HG02970 (cell line): ENCODE results near the gene CLIP3.
"Not testable (repeated sequence)": the region's sequence is repeated elsewhere in the genome, so short reads cannot be mapped to it uniquely, and the experiment has no call there.

Experiments
- ATAC-seq: cut with Tn5 transposase; IDR thresholded peaks from one replicate; pipeline ENCODE4 v1.9.1; 2021; ENCODE audit warnings: mild to moderate bottlenecking, moderate library complexity, moderate number of reproducible peaks; ENCODE audit not compliant: unreplicated experiment, low FRiP score

Gene CLIP3

DNA sequence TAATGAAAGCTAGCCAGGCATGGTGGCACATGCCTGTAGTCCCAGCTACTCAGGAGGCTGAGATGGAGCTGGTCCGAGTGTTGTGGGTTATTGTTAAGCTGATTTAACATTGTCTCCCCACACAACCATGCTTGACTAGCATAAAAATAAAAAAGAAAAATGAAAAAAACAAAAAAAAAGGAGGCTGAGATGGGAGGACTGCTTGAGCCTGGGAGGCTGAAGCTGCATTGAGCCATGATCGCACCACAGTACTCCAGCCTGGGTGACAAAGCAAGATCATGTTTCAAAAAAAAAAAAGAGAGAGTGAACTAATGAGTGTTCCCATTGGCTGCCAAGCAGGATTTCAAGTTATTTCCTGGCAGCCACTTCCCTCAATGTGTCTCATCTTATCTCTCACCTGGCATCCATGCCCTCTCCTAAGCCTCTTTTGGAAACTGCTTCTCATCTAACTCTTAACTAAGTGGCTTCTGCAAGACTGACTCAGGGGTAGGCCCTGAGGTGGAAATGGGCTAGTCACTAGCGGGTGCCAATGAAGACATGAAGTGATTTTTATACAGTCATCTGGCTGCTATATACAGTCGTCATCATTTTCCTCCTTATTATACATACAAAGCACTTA is 16.5 kb upstream of the CLIP3 start:
- ATAC-seq = no peak

- ATAC-seq = no peak
These were observed 15.2 kb upstream of the CLIP3 start for GRCh38 chr19:36047835-36048234.

GRCh38 chr19:36046443-36047050 is 13.9 kb upstream of the CLIP3 start:
- ATAC-seq = no peak

GRCh38 chr19:36043952-36044351 is 11.3 kb upstream of the CLIP3 start:
- no peak for ATAC-seq

GRCh38 chr19:36041831-36042230 is 9.2 kb upstream of the CLIP3 start:
- no peak for ATAC-seq

DNA sequence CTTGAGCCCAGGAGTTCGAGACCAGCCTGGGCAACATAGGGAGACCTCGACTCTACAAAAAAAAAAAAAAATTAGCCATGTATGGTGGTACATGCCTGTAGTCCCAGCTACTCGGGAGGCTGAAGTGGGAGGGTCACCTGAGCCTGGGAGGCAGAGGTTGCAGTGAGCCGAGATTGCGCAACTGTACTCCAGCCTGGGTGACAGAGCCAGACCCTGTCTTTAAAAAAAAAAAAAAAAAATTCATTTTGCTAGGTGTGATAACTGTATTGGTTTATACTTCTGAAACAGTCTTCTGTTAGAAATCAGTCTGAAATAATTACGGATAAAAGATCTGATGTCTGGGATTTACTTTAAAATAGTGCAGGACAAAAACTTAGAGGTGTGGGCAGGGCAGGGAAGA is 8.4 kb upstream of the CLIP3 start:
- not testable (repeated sequence) for ATAC-seq

GRCh38 chr19:36040495-36040894 is 7.8 kb upstream of the CLIP3 start:
- no peak for ATAC-seq

DNA sequence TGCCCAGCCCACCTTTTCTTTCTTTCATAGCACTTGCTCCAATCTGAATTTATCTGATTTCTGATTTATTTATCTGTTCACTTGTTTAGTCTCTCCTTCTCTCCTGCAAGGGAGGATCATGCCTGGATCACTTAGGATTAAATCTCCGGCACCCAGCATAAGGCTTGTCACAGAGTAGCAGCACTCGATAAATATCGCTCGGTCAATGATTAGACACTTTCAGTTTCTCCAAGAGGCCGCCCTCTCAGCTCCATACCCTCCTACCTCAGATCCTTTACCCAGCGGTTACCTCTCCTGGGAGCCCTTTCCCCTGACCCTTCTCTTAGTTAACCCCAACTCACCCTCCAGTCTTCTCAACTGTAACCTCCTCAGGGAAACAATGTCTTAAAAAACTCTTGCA is 1.4 kb downstream of the CLIP3 start:
- no peak for ATAC-seq

- ATAC-seq = no peak
These were observed 2.2 kb downstream of the CLIP3 start for GRCh38 chr19:36030264-36031148.

GRCh38 chr19:36028313-36029041 is 4.2 kb downstream of the CLIP3 start:
- ATAC-seq = no peak

DNA sequence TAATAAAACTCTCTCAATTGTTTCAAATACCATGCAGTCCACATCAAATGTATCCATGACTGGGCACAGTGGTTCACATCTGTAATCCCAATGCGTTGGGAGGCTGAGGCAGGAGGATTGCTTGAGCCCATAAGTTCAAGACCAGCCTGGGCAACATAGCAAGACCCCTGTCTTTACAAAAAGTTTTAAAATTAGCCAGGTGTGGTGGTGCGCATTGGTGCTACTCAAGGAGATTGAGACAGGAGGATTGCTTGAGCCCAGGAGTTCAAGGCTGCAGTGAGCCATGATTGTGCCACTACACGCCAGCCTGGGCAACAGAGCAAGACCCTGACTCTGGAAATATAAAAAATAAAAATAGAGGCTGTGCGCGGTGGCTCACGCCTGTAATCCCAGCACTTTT is 5.0 kb downstream of the CLIP3 start:
- no peak for ATAC-seq

GRCh38 chr19:36026091-36026876 is 6.4 kb downstream of the CLIP3 start:
- ATAC-seq = no peak

DNA sequence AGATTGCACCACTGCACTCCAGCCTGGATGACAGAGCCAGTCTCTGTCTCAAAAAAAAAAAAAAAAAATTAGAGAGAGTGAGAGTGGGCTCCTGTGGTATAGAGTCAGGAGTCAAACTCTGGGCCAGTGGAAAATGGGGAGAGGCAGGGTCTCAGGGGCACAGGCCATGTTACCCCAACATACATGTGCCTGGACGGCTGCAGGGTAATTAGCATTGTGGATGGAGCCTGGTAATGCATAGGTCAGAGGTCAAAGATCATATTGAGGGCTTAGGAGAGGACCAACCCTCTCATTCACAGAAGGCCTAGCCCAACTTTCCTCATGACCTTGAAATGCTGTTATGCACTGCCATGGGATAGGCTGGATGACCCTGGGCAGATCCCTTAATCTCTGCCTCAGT is 7.1 kb downstream of the CLIP3 start:
- ATAC-seq = no peak

DNA sequence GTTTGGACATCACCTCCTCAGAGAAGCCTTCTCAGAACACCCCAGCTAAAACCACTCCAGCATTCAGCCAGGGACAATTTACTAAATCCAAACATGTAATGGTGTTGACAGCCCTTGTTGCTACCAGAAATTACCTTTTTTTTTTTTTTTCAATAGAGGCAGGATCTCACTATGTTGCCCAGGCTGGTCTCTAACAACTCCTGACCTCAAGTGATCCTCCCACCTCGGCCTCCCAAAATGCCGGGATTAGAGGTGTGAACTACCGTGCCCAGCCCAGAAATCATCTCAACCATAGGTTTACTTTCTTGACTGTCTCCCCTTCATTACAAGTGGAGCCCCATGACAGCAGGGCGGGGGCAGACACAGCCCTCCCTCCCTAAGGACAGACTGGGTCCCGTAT is 9.2 kb downstream of the CLIP3 start:
- ATAC-seq = no peak

- no peak for ATAC-seq
These were observed 13.5 kb downstream of the CLIP3 start for GRCh38 chr19:36019061-36019670.

GRCh38 chr19:36014012-36014924 is 18.4 kb downstream of the CLIP3 start, which contains the start of gene ALKBH6:
ALKBH6 (minus strand) TSS chr19:36014213; CDS start chr19:36013397, 816 bp downstream.
- ATAC-seq = peak; percentile 89

- ATAC-seq = no peak
These were observed 19.2 kb downstream of the CLIP3 start for GRCh38 chr19:36013280-36014011.

GRCh38 chr19:36010402-36010801 is 22.3 kb downstream of the CLIP3 start:
- no peak for ATAC-seq
